ENCODE data around the gene NEAT1.

DNA sequence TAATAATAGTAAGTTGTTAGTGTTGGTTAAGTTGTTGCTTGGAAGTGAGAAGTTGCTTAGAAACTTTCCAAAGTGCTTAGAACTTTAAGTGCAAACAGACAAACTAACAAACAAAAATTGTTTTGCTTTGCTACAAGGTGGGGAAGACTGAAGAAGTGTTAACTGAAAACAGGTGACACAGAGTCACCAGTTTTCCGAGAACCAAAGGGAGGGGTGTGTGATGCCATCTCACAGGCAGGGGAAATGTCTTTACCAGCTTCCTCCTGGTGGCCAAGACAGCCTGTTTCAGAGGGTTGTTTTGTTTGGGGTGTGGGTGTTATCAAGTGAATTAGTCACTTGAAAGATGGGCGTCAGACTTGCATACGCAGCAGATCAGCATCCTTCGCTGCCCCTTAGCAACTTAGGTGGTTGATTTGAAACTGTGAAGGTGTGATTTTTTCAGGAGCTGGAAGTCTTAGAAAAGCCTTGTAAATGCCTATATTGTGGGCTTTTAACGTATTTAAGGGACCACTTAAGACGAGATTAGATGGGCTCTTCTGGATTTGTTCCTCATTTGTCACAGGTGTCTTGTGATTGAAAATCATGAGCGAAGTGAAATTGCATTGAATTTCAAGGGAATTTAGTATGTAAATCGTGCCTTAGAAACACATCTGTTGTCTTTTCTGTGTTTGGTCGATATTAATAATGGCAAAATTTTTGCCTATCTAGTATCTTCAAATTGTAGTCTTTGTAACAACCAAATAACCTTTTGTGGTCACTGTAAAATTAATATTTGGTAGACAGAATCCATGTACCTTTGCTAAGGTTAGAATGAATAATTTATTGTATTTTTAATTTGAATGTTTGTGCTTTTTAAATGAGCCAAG is 2.7 kb downstream of the NEAT1 start:
- peak in 1 of 2 donors; percentile 54 for TF ChIP-seq POLR2A (IDR thresholded peaks at IDR 0.05)
- TF ChIP-seq, protein P1, sequence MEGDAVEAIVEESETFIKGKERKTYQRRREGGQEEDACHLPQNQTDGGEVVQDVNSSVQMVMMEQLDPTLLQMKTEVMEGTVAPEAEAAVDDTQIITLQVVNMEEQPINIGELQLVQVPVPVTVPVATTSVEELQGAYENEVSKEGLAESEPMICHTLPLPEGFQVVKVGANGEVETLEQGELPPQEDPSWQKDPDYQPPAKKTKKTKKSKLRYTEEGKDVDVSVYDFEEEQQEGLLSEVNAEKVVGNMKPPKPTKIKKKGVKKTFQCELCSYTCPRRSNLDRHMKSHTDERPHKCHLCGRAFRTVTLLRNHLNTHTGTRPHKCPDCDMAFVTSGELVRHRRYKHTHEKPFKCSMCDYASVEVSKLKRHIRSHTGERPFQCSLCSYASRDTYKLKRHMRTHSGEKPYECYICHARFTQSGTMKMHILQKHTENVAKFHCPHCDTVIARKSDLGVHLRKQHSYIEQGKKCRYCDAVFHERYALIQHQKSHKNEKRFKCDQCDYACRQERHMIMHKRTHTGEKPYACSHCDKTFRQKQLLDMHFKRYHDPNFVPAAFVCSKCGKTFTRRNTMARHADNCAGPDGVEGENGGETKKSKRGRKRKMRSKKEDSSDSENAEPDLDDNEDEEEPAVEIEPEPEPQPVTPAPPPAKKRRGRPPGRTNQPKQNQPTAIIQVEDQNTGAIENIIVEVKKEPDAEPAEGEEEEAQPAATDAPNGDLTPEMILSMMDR (IDR thresholded peaks at IDR 0.05): peak in 3 of 6 experiments; percentile 26 to 54 (median 50)
